ENCODE results near the gene EIF1. TPM values are rescaled to one million over a fixed set of nuclear protein-coding genes. Genes with fewer than 3 reads are reported as not detected.
A peak's percentile ranks its signal among the peaks of the same experiment; 100 is the strongest.

Gene EIF1
- total and polyA plus RNA-seq, 9 donors = 270 to 1,340 (median 813) TPM

DNA sequence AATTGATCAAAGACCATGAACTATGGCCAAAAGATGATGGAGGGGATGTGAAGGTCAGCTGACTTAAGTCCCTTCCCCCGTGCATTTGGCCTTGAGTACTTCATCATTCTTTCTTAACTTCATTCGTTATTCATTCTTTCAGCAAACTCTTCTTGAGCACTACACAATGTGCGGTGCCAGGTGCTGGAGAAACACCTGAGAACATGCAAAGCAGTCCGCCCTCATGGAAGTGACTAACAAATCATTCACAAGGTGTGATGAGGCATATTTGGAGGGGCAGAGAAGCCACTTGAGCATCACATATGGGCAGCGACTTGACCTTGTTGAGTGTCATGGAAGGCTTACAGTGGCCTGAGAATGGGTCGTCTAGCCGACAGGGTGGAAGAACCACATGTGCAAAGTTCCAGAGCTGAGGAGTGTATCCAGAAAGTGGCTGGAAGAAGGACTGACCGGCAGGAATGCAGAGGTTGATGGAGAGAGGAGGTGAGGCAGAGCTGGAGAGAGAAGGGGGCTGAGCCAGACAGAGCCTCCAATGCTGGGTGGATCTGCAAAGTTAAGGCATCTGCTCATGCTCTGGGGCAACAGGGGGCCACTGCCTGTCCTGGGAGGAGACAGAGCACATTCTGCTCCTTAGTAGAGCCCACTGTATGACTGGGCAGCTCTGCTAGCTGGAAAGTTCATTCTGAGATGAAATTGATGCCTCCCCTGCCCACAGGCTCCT lies 25.1 kb upstream of the EIF1 start:
- Histone ChIP-seq H3K4me3 (no peak overlapping the region), H3K9me3 (no peaks in the 10 kb centered on the region), H3K4me1 (ENCODE audit: insufficient read depth) (no peaks in the 10 kb centered on the region), H3K27ac (no peak overlapping the region), H3K36me3 (no peaks in the 10 kb centered on the region), H3K27me3 (no peaks in the 10 kb centered on the region)
- 63 to 64% (median 63%) methylated on average over 8 of the region's 8 CpGs for WGBS, 3 donors
- intact Hi-C loops (cut with DNase I) = loop anchor here (5.0 to 10.0 kb wide), 3 partner anchors 756 to 859 kb away; no protein-coding TSS in a partner anchor
- DNase-seq = no peak
- no peak for TF ChIP-seq POLR2A (IDR thresholded peaks at IDR 0.05)
- TF ChIP-seq EP300 (IDR thresholded peaks at IDR 0.05) = no peak

DNA sequence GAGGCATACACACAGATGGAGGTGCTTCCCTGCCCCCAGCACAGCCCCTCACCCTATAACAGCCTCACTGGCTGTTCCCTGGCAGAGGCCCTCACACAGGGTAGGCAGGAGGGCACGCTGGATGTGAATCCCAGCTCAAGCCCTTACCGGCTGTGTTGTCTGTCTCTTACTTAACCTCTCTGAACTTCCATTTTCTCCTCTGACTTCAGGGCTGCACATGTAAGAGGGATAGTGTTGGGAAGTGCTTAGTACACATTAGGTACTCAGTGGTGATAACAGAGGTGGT lies 24.6 kb upstream of the EIF1 start:
- intact Hi-C loops (cut with DNase I) = loop anchor here (5.0 to 10.0 kb wide), 3 partner anchors 757 to 859 kb away; no protein-coding TSS in a partner anchor
- Histone ChIP-seq H3K27me3 (no peaks in the 10 kb centered on the region), H3K36me3 (no peaks in the 10 kb centered on the region), H3K27ac (no peak overlapping the region), H3K4me3 (no peak overlapping the region), H3K9me3 (no peaks in the 10 kb centered on the region), H3K4me1 (ENCODE audit: insufficient read depth) (no peaks in the 10 kb centered on the region)
- no peak for DNase-seq
- TF ChIP-seq POLR2A (IDR thresholded peaks at IDR 0.05) (no peak), EP300 (IDR thresholded peaks at IDR 0.05) (no peak)
- TF ChIP-seq, protein P1, sequence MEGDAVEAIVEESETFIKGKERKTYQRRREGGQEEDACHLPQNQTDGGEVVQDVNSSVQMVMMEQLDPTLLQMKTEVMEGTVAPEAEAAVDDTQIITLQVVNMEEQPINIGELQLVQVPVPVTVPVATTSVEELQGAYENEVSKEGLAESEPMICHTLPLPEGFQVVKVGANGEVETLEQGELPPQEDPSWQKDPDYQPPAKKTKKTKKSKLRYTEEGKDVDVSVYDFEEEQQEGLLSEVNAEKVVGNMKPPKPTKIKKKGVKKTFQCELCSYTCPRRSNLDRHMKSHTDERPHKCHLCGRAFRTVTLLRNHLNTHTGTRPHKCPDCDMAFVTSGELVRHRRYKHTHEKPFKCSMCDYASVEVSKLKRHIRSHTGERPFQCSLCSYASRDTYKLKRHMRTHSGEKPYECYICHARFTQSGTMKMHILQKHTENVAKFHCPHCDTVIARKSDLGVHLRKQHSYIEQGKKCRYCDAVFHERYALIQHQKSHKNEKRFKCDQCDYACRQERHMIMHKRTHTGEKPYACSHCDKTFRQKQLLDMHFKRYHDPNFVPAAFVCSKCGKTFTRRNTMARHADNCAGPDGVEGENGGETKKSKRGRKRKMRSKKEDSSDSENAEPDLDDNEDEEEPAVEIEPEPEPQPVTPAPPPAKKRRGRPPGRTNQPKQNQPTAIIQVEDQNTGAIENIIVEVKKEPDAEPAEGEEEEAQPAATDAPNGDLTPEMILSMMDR (IDR thresholded peaks at IDR 0.05) = no peak
- 72 to 95% (median 84%) methylated on average over 2 of the region's 2 CpGs for WGBS, 3 donors

DNA sequence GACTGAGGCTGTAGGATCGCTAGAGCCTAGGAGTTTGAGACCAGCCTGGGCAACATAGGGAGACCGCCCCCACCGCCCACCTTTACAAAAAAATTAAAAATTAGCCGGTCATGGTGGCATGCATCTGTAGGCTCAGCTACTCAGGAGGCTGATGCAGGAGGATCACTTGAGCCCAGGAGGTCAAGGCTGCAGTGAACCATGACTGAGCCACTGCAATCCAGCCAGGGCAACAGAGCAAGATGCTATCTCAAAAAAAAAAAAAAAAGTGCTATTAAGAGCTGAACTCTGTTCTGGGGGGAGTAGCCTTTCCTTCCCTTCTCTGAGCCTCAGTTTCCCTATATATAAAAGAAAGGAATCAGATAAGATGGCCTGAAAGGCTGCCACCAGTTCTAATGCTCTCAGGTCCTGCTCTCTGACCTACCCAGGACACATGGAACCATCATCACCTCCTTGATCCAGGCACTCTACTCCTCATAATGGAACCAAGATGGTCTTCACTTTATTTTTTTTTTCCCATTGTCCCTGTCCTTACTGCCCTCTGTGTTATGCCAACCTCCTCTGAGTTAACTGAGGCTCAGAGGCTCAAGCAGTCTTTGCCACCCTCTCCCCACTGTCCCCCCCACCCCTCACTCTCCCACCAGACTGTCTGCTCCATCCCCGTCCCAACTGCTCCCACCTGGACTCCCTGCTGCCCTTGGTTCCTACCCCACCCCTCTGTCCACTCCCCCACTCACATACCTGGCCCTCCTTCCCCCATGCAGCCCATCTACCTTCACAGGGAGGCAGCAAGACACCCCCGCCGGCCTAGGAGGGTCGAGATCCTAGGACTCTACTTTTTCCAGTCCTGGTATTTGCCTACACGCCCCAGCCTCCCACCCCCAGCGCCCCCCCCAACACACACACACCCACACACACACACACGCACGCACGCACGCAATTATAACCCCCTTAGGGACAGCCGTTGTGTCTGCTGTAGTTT lies 23.8 kb upstream of the EIF1 start:
- TF ChIP-seq, protein P1 (IDR thresholded peaks at IDR 0.05) = no peak
- no peak for TF ChIP-seq POLR2A (IDR thresholded peaks at IDR 0.05)
- TF ChIP-seq EP300 (IDR thresholded peaks at IDR 0.05) = no peak
- no peak for DNase-seq
- intact Hi-C loops (cut with DNase I) = loop anchor here (5.0 to 10.0 kb wide), 4 partner anchors 758 to 863 kb away; no protein-coding TSS in a partner anchor
- 33 to 47% (median 34%) methylated on average over 15 of the region's 15 CpGs for WGBS, 3 donors
- Histone ChIP-seq H3K4me3 (peak overlapping the region; percentile 40), H3K27ac (no peak overlapping the region), H3K36me3 (no peaks in the 10 kb centered on the region), H3K9me3 (no peaks in the 10 kb centered on the region), H3K27me3 (no peaks in the 10 kb centered on the region), H3K4me1 (ENCODE audit: insufficient read depth) (no peaks in the 10 kb centered on the region)

DNA sequence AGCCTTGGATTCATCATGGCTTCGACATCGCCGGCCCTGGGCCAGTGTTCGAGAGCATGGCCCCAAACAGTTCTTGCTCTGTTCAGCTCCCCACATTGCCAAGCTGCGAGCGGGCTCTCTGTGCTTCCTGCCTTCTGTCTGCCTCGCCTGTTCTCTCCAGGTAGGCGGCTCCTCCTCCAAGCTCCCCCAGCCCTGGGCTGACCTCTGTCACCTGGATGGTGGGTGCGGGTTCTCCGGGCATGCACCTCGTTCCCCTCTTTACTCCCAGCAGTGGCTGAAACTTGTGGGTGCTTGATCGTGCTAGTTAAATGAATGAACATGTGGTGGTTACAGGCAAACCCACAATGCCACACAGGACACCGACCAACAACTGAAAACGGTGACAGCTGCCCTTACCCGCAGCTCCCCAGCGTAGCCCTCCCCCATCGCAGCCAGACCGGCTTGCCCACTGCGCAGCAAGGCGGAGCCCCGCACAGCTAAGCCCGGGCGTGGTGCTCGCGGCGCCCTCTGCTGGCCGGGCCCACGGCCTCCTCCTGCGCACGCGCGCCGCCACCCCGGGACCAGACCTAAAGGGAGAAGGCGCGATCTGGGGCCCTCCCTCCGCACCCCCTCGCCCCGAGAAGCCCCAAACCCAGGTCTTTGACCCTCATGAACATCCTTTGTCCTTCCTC lies 23.0 kb upstream of the EIF1 start:
- TF ChIP-seq EP300 (IDR thresholded peaks at IDR 0.05) (no peak), POLR2A (IDR thresholded peaks at IDR 0.05) (peak; percentile 44)
- TF ChIP-seq, protein P1 (IDR thresholded peaks at IDR 0.05) = peak; percentile 94 to 97 (median 95)
- peak; percentile 82 to 92 (median 86) for DNase-seq
- Histone ChIP-seq H3K4me1 (ENCODE audit: insufficient read depth) (no peaks in the 10 kb centered on the region), H3K36me3 (no peaks in the 10 kb centered on the region), H3K9me3 (no peaks in the 10 kb centered on the region), H3K27ac (peak overlapping the region; percentile 38 to 42), H3K4me3 (peak overlapping the region; percentile 40), H3K27me3 (no peaks in the 10 kb centered on the region)
- 1% methylated on average over 32 to 39 of the region's 39 CpGs for WGBS, 3 donors
- intact Hi-C loops (cut with DNase I) = loop anchor here (5.0 to 10.0 kb wide), 2 partner anchors 861 to 863 kb away; no protein-coding TSS in a partner anchor
